Activated T-cell treated with anti-CD3 and anti-CD28 coated beads for 24 hours (primary cell): ENCODE data around the gene VWA3B.

ENCODE experiments used
- DNase-seq: peaks from one replicate; pipeline ENCODE4 v3.0.0-alpha.2; 2020; ENCODE audit warnings: low read depth

VWA3B gene

DNA sequence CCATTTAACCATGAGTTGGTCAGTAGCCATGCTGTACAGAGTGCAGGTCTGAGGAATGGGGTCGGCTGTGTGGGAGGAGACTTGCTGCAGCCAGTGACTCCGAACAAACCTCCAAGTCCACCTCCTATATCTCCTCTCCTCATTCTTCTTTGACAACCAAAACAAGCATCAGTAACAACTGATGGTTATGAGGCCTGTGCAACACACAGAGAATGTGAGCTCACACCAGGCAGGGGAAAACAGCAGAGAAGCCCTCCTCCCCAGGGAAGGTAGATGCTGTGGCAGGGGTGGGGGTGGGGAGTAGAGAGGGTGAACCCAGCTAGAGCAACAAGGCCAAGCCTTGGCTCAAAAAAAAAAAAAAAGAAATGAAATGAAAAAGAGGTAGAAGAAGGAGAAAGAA is 247.0 kb downstream of the VWA3B start:
- no peak for DNase-seq

GRCh38 chr2:98334439-98335078 is 247.6 kb downstream of the VWA3B start:
- no peak for DNase-seq

DNA sequence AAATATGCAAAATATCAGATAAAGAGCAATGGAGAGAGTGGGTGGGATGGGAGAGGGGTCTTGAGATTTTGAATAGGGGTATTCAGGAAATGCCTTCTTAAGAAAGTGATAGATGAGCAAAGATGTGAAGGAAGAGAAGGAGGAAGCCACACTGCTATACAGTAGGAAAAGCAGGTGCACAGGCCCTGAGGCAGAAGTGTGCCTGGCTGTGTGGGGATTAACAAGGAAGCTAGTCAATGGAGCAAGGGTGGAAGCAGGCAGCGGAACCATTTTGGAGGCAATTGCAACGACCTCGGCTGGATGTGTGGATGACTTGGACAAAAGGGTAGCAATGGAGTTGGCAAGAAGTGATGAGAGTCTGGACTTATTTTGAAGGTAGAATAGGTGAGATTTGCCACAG is 248.3 kb downstream of the VWA3B start:
- DNase-seq, result no peak

- DNase-seq, result no peak
Observed at GRCh38 chr2:98341241-98341640, 254.3 kb downstream of the VWA3B start.

GRCh38 chr2:98343285-98343684 is 256.3 kb downstream of the VWA3B start:
- no peak for DNase-seq

GRCh38 chr2:98346311-98347236 is 259.6 kb downstream of the VWA3B start, which contains the start of gene CNGA3:
TSS of gene CNGA3 (plus strand) at chr2:98346456. CDS start at chr2:98369976, 23,520 bp downstream.
- no peak for DNase-seq

DNA sequence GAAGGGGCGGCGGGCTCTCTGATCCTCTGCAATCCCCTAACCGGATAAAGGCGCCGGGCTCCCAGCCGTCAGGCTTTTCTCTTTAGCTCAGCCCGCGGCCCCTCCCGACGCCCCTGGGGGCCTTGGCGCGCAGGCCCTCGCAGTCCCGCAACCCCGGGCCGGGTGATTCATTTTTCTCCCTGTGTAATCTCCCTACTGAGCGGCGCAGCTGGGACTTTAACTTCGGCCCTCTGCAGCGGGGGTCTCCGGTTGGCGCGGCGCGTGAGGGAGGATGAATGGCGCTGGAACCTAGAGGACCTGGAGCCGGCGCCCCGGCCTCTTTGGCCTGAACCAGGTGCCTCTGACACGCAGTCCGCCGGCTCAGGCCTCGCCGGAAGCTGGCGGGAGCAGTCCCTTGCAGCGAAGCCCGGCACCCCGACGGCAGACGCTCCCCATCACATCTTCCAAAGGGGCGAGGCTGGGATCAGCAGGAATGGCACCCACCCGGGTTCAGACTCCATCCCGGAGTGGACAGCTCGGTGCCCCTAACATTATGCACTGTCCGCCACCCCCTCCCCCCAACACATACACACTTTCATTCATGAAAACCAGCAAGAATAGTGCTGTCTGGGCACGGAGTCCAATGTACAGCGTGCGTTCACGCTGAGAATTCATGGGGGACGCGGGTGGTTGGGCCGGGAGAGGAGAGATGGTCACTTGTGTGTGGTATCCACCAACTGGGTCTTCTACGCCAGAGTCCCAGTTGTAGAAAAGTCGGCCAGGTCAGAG is 260.5 kb downstream of the VWA3B start:
- DNase-seq, result no peak

GRCh38 chr2:98348066-98348561 is 261.1 kb downstream of the VWA3B start:
- DNase-seq, result no peak

DNA sequence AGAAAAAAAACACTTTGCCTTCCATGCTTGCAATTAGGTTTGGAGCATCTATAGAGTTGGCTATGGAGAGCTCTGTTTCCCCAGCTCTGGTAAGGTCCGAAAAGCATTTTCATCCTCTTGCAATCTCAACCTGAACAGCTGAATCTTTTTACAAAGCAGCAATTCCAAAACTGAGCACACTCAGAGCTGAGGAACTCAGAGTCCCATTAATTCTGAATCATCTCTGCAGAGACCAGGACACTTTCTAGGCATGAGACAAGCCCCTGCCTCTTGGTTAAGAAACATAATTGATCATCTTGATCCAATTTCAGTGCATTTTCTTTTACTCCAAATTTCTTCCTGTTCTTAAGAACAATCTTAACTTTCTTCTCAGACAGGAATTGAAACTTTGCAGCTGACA is 263.4 kb downstream of the VWA3B start:
- no peak for DNase-seq

DNA sequence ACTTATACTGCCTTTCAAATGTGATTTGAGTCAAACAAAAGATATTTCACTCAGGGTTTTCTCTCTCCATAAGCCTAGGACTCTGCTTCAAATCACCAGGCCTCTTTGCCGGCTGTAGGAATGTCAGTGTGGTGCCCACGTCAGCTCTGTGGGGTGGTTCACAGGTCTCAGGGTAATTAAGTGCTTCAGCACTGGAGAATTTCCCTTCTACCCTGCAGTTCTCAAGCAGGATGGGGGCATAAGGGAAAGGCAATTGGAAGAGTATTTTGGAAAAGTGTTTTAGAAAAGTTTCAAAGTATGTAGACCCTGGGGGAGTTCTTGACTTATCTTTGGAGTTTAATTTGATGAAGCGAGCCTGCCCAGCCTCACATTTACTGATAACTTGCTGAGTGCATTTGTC is 268.9 kb downstream of the VWA3B start:
- DNase-seq, result no peak

- no peak for DNase-seq
Observed at GRCh38 chr2:98356729-98357128, 269.8 kb downstream of the VWA3B start.

DNA sequence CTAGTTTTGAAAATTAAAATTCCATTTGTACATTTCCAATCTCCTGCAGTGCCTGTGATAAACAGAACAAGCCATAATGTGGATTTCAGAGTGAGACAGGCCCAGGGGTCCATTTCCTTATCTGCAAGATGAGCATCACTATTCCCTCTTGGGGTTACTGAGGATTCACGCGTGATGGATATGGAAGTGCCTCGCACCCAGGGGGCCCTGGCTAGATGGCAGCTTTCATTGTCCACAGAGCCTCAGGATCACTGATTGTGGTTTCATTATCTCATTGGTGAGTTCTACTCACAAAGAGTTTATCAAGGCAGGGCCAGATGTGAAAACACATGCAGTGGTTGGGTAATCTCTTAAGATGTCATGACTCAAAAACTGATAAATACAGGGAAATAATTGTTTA is 270.9 kb downstream of the VWA3B start:
- DNase-seq, result no peak

DNA sequence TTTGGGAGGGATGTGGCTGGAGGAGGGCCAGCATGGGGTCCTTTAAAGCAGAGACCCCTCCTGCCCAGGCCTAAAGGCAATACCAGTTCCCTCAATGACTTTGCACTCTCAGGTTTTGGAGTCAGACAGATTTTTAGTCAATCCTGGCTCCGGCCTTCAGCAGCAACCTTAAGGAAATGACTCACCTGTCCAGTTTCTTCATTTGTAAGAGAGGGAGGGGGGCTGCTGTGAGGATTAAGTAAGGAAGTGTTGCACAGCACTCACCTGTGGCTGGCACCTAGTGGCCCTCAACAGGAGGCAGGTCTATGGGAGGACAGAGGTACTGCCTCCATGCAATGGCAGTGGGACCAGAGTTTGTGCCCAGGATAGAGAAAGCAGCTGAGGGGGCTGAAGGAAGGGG is 273.0 kb downstream of the VWA3B start:
- no peak for DNase-seq
